ENCODE data around the gene POLR2F. TPM values are rescaled to one million over a fixed set of nuclear protein-coding genes. Genes with fewer than 3 reads are reported as not detected.

The POLR2F gene
- total and polyA plus RNA-seq, 11 donors, result 60.7 to 218 (median 78.2) TPM

DNA sequence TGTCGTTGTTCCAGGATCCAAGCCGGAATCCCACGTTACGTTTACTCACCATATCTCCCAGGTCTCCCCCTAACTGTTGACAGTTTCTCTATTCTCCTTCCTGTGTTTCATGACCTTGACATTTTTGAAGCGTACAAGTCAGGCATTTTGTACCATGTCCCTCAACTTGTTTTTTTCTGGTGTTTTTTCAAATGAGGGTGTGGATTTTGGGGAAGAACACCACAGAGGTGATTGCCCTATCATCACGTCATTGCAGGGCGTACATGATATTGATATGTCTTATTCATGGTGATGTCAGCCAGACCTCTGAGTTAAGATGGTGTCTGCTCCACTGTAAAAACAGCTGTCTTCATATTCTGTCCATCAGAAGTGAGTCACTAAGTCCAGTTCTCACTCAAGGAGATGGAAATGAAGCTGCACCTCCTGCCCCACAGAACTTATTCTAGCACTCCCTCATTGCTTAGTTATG, 59.1 kb downstream of the POLR2F start:
- H3K4me3 ChIP-seq, result no peak overlapping the region
- intact Hi-C loops (cut with DNase I), result no loop called here
- no peak for DNase-seq
- TF ChIP-seq, protein P1, sequence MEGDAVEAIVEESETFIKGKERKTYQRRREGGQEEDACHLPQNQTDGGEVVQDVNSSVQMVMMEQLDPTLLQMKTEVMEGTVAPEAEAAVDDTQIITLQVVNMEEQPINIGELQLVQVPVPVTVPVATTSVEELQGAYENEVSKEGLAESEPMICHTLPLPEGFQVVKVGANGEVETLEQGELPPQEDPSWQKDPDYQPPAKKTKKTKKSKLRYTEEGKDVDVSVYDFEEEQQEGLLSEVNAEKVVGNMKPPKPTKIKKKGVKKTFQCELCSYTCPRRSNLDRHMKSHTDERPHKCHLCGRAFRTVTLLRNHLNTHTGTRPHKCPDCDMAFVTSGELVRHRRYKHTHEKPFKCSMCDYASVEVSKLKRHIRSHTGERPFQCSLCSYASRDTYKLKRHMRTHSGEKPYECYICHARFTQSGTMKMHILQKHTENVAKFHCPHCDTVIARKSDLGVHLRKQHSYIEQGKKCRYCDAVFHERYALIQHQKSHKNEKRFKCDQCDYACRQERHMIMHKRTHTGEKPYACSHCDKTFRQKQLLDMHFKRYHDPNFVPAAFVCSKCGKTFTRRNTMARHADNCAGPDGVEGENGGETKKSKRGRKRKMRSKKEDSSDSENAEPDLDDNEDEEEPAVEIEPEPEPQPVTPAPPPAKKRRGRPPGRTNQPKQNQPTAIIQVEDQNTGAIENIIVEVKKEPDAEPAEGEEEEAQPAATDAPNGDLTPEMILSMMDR (IDR thresholded peaks at IDR 0.05), result no peak
- TF ChIP-seq POLR2A (IDR thresholded peaks at IDR 0.05), result no peak
- no peak for ATAC-seq
- H3K9me3 ChIP-seq, result peaks cover 0 to 7% (median 0%) of the 10 kb centered on the region in 12 donors
- no peaks in the 10 kb centered on the region for H3K36me3 ChIP-seq
- 62 to 71% (median 67%) methylated on average over 7 of the region's 7 CpGs for WGBS, 4 donors
- H3K27ac ChIP-seq, result no peak overlapping the region
- H3K27me3 ChIP-seq, result no peaks in the 10 kb centered on the region
- peaks cover 0 to 24% (median 15%) of the 10 kb centered on the region in 12 donors for H3K4me1 ChIP-seq

DNA sequence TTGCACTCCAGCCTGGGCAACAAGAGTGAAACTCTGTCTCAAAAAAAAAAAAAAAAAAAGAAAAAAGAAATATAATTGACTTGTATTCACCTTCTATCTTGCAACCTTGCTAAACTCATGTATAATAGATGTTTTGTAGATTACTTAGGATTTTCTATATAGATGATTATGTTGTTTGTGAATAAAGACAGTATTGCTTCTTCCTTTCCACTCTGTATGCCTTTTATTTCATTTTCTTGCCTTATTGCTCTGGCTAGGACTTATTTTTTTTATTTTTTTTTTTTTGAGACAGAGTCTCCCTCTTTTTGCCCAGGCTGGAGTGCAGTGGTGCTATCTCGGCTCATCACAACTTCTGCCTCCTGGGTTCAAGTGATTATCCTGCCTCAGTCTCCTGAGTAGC, 60.6 kb downstream of the POLR2F start:
- Histone ChIP-seq H3K4me3 (no peak overlapping the region), H3K27ac (no peak overlapping the region), H3K4me1 (peaks cover 0 to 28% (median 20%) of the 10 kb centered on the region in 12 donors), H3K9me3 (peaks cover 0 to 7% (median 0%) of the 10 kb centered on the region in 12 donors), H3K27me3 (no peaks in the 10 kb centered on the region), H3K36me3 (no peaks in the 10 kb centered on the region)
- intact Hi-C loops (cut with DNase I), result no loop called here
- no peak for TF ChIP-seq POLR2A (IDR thresholded peaks at IDR 0.05)
- TF ChIP-seq, protein P1 (IDR thresholded peaks at IDR 0.05), result no peak
- WGBS, 4 donors, result 94 to 100% (median 98%) methylated on average over 1 of the region's 1 CpG
- ATAC-seq, result no peak
- no peak for DNase-seq

DNA sequence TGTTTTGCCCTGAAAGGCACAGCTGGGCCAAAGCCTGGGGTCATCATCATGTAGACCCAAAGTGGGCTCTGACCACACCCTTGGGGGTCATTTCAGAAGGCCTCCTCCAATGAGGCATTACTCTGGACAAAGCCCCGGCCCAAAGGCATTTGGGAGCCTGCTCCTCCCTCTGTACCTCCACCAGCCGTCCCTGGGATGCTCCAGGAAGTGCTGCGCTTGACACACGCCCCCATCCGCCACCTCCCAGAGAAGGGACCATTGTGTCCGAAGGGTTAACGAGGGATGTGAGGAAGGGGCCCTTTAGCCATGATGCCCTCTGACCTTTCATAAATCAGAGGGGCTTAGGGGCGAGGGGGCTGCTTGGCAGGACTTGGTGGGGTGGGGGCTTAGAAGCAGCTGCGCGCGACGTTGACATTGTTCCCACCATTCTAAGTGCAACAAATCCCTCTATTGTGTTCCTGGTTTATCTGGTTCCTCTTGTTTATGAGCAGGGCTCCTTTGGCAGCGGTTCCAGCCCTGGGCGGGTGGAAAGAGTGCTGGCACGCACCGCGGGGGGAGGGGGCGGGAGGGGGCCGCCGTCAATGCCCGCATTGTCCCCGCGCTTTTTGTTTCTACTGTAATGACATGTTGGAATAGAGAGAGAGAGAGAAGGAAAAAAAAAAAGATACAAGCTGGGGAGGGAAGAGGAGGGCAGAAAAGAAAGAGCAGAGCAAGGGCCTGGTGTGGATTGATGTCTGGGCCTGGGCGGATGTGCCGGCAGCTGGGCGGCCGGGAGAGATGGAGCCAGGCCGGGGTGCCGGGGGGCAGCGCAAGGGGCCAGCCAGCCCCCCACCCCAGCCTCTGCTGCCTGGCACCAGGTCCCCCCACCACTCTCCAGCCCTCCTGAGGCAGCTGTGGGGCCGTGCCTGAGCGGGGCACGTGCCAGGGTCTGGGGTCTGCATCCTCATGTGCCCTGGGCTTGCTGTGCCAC, 63.0 kb downstream of the POLR2F start:
- H3K4me3 ChIP-seq, result peak overlapping the region in 6 of 12 donors; percentile 9 to 30 (median 21)

DNA sequence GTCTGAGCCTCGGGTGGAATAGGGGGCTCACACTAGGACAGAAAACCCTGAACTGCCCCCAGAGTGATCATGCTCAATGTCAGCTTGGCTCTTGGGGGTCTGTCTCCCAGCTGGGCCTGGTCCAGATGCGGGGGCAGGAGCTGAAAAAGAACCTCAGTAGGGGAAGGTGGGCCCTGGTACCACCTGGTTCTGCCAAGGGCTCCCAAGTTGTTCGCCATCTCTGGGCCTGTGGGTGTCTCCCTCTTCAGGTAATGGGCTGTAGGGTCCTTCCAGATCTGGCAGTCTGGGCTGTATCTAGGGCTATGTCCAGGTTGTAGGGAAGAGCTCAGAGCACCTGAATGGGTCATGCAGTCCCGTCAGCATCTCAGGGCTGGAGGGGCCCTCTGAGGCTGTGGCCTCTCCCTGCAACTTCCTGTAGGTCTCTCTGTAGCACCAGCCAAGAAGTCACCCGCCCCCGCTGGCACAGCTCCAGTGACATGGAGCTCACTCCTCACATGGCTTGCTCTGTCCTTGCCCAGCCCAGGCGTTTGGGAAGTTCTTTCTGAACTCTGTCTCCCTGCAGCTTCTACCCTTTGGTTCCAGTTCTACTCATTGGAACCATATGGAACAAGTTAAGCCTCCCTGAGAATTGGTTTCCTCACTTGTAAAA, 63.9 kb downstream of the POLR2F start:
- no peak overlapping the region for H3K4me3 ChIP-seq
- no peak for TF ChIP-seq POLR2A (IDR thresholded peaks at IDR 0.05)
- TF ChIP-seq, protein P1 (IDR thresholded peaks at IDR 0.05), result peak in 1 of 12 donors; percentile 9

More for the DNA sequence above, 63.0 kb downstream of the POLR2F start:
- peak overlapping the region in 10 of 12 donors; percentile 16 to 78 (median 54) for H3K27ac ChIP-seq
- DNase-seq (peak in 1 of 5 donors; percentile 58), ATAC-seq (peak in 3 of 4 donors; percentile 30 to 66 (median 62))
- no peak for TF ChIP-seq POLR2A (IDR thresholded peaks at IDR 0.05)
- intact Hi-C loops (cut with DNase I), result no loop called here
- peaks cover 0 to 28% (median 20%) of the 10 kb centered on the region in 12 donors for H3K4me1 ChIP-seq
- H3K36me3 ChIP-seq, result no peaks in the 10 kb centered on the region
- H3K27me3 ChIP-seq, result no peaks in the 10 kb centered on the region
- H3K9me3 ChIP-seq, result peaks cover 0 to 7% (median 0%) of the 10 kb centered on the region in 12 donors
- 50 to 64% (median 60%) methylated on average over 33 of the region's 33 CpGs for WGBS, 4 donors

More for the DNA sequence above, 63.9 kb downstream of the POLR2F start:
- Histone ChIP-seq H3K36me3 (no peaks in the 10 kb centered on the region), H3K27ac (peak overlapping the region in 10 of 12 donors; percentile 16 to 78 (median 54)), H3K27me3 (no peaks in the 10 kb centered on the region), H3K4me1 (peaks cover 0 to 28% (median 20%) of the 10 kb centered on the region in 12 donors), H3K9me3 (peaks cover 0 to 7% (median 0%) of the 10 kb centered on the region in 12 donors)
- intact Hi-C loops (cut with DNase I), result no loop called here
- peak; percentile 70 to 92 (median 82) for ATAC-seq
- 42 to 48% (median 45%) methylated on average over 5 to 7 of the region's 7 CpGs for WGBS, 4 donors
- DNase-seq, result peak; percentile 81 to 89 (median 87)
